Measurements from ENCODE around the gene FALEC.

GRCh38 chr1:150535511-150536287 is 20.1 kb downstream of the FALEC start:
- TF ChIP-seq, protein P1, sequence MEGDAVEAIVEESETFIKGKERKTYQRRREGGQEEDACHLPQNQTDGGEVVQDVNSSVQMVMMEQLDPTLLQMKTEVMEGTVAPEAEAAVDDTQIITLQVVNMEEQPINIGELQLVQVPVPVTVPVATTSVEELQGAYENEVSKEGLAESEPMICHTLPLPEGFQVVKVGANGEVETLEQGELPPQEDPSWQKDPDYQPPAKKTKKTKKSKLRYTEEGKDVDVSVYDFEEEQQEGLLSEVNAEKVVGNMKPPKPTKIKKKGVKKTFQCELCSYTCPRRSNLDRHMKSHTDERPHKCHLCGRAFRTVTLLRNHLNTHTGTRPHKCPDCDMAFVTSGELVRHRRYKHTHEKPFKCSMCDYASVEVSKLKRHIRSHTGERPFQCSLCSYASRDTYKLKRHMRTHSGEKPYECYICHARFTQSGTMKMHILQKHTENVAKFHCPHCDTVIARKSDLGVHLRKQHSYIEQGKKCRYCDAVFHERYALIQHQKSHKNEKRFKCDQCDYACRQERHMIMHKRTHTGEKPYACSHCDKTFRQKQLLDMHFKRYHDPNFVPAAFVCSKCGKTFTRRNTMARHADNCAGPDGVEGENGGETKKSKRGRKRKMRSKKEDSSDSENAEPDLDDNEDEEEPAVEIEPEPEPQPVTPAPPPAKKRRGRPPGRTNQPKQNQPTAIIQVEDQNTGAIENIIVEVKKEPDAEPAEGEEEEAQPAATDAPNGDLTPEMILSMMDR (IDR thresholded peaks at IDR 0.05; ENCODE audit: low read depth, low read length) = no peak
- no peak for TF ChIP-seq POLR2A (IDR thresholded peaks at IDR 0.05; ENCODE audit: extremely low read depth, insufficient read length)

Data from NB4 (cell line).